GM23338 (cell line): ENCODE results near the gene VWA2. TPM values are rescaled to one million over a fixed set of nuclear protein-coding genes. Genes with fewer than 3 reads are reported as not detected.

Experiments used
- ATAC-seq: fragments of 200-7000 bp; cut with Tn5 transposase; 3 replicates; pipeline ENCODE4 v1.9.1; 2020
- DNase-seq: peaks from one replicate; pipeline ENCODE4 v3.0.0-alpha.2; 2015; ENCODE audit warnings: low spot score
- H2AFZ ChIP-seq: fragments of 200-600 bp; sonication (generic); 2 replicates; pipeline ENCODE4 v1.8.0; 2016; ENCODE audit warnings: antibody characterized with exemption, mild to moderate bottlenecking, moderate library complexity
- H3F3A ChIP-seq: fragments of 200-600 bp; sonication (generic); replicated peaks from 2 replicates; pipeline ENCODE4 v1.8.0; 2017; ENCODE audit warnings: antibody characterized with exemption, mixed run types, low read depth
- H3K27ac ChIP-seq: fragments of 200-600 bp; sonication (generic); 2 replicates; pipeline ENCODE4 v1.6.1; 2016; ENCODE audit warnings: low read depth
- H3K27me3 ChIP-seq: fragments of 200-600 bp; sonication (generic); 2 replicates; pipeline ENCODE4 v1.8.0; 2016; ENCODE audit warnings: mild to moderate bottlenecking, mixed run types, moderate library complexity; ENCODE audit not compliant: insufficient read depth
- H3K36me3 ChIP-seq: fragments of 200-600 bp; sonication (generic); 2 replicates; pipeline ENCODE4 v1.8.0; 2016; ENCODE audit warnings: mild to moderate bottlenecking; ENCODE audit not compliant: insufficient read depth
- H3K4me1 ChIP-seq: fragments of 200-600 bp; sonication (generic); 2 replicates; pipeline ENCODE4 v1.8.0; 2016; ENCODE audit warnings: mild to moderate bottlenecking, moderate library complexity; ENCODE audit not compliant: insufficient read depth
- H3K4me2 ChIP-seq: fragments of 200-600 bp; sonication (generic); 2 replicates; pipeline ENCODE4 v1.7.1; 2017; ENCODE audit warnings: mixed run types
- H3K4me3 ChIP-seq: fragments of 200-600 bp; sonication (generic); 2 replicates; pipeline ENCODE4 v1.6.1; 2016; ENCODE audit warnings: mixed run types
- H3K79me2 ChIP-seq: fragments of 200-600 bp; sonication (generic); replicated peaks from 2 replicates; pipeline ENCODE4 v1.8.0; 2017; ENCODE audit warnings: mild to moderate bottlenecking; ENCODE audit not compliant: insufficient read depth
- H3K9me2 ChIP-seq: fragments of 200-600 bp; sonication (generic); 2 replicates; pipeline ENCODE4 v1.8.0; 2017; ENCODE audit not compliant: insufficient read depth
- H4K20me1 ChIP-seq: fragments of 200-600 bp; sonication (generic); replicated peaks from 2 replicates; pipeline ENCODE4 v1.8.0; 2017; ENCODE audit warnings: mild to moderate bottlenecking; ENCODE audit not compliant: insufficient read depth
- H3K27ac Mint-ChIP-seq: 2 replicates; pipeline ENCODE4 v1.8.0; 2020; ENCODE audit warnings: inconsistent platforms, mild to moderate bottlenecking, moderate library complexity, mixed read lengths
- H3K27me3 Mint-ChIP-seq: 3 replicates; pipeline ENCODE4 v1.8.0; 2022; ENCODE audit warnings: low read depth, mild to moderate bottlenecking, moderate library complexity, mixed read lengths, inconsistent platforms; ENCODE audit not compliant: insufficient read depth, poor library complexity
- H3K36me3 Mint-ChIP-seq: 3 replicates; pipeline ENCODE4 v1.8.0; 2021; ENCODE audit warnings: low read depth, mild to moderate bottlenecking, inconsistent platforms, moderate library complexity, mixed read lengths
- H3K4me1 Mint-ChIP-seq: 3 replicates; pipeline ENCODE4 v1.8.0; 2020; ENCODE audit warnings: mild to moderate bottlenecking, inconsistent platforms, mixed read lengths
- H3K4me3 Mint-ChIP-seq: 3 replicates; pipeline ENCODE4 v1.8.0; 2021; ENCODE audit warnings: moderate library complexity, mild to moderate bottlenecking, inconsistent platforms, mixed read lengths
- H3K9me3 Mint-ChIP-seq: 3 replicates; pipeline ENCODE4 v1.8.0; 2020; ENCODE audit warnings: moderate library complexity, mild to moderate bottlenecking, inconsistent platforms, mixed read lengths
- CREB1 ChIP-seq: fragments of 250-450 bp; sonication (Bioruptor Pico); IDR thresholded peaks from 2 replicates; pipeline ENCODE4 v1.5.0; 2020; ENCODE audit warnings: low read depth, mild to moderate bottlenecking, moderate library complexity
- CTCF ChIP-seq, 2 experiments: fragments of 200-600 bp in 1 of 2; sonication (generic) in 1 of 2; conservative IDR thresholded peaks; 2 replicates each; pipeline versions ENCODE4 v1.5.1 to v1.6.1; 2016 to 2017; ENCODE audit warnings: antibody characterized with exemption in 2 of 2, low read depth in 2 of 2, mild to moderate bottlenecking in 2 of 2, moderate library complexity in 1 of 2
- EZH2 ChIP-seq: fragments of 200-600 bp; sonication (generic); IDR thresholded peaks from one replicate; pipeline ENCODE4 v1.8.0; 2017; ENCODE audit warnings: antibody characterized with exemption, mild to moderate bottlenecking, low read depth; ENCODE audit not compliant: unreplicated experiment
- EZH2phosphoT487 ChIP-seq: fragments of 200-600 bp; sonication (generic); IDR thresholded peaks from one replicate; pipeline ENCODE4 v1.8.1; 2018; ENCODE audit warnings: antibody characterized with exemption; ENCODE audit not compliant: unreplicated experiment
- JUNB ChIP-seq: IDR thresholded peaks from one replicate; pipeline ENCODE4 v1.6.1; 2016; ENCODE audit warnings: antibody characterized with exemption; ENCODE audit not compliant: unreplicated experiment
- NANOG ChIP-seq: IDR thresholded peaks from 2 replicates; pipeline ENCODE4 v1.6.1; 2016; ENCODE audit warnings: antibody characterized with exemption, borderline replicate concordance
- POLR2AphosphoS5 ChIP-seq: IDR thresholded peaks from 2 replicates; pipeline ENCODE4 v1.6.1; 2016; ENCODE audit warnings: antibody characterized with exemption, low read depth
- REST ChIP-seq: IDR thresholded peaks from one replicate; pipeline ENCODE4 v1.6.1; 2018; ENCODE audit warnings: antibody characterized with exemption; ENCODE audit not compliant: unreplicated experiment
- STAT1 ChIP-seq: IDR thresholded peaks from one replicate; pipeline ENCODE4 v1.6.1; 2016; ENCODE audit warnings: antibody characterized with exemption; ENCODE audit not compliant: unreplicated experiment
- ZNF114 ChIP-seq: fragments of 250-450 bp; sonication (Bioruptor Pico); IDR thresholded peaks from 2 replicates; pipeline ENCODE4 v1.5.0; 2020; ENCODE audit warnings: mild to moderate bottlenecking, moderate library complexity
- ZNF331 ChIP-seq: fragments of 250-450 bp; sonication (Bioruptor Pico); IDR thresholded peaks from 2 replicates; pipeline ENCODE4 v1.5.0; 2020; ENCODE audit warnings: low read depth, mild to moderate bottlenecking, moderate library complexity
- polyA plus RNA-seq: library from polyadenylated mRNA; unstranded; fragments of >200 nt; fragmentation: Nextera tagmentation; extraction: Ambion mirVana; gene quantifications from 2 replicates; pipeline ENCODE4 v1.2.1, GENCODE V29; 2016
- total RNA-seq: library from RNA; depleted of rRNA; stranded (reverse); fragments of >200 nt; shearing (Covaris generic); gene quantifications from 2 replicates; pipeline ENCODE4 v1.2.3, GENCODE V29; 2014
- TF ChIP-seq, protein P1 (sequence below): IDR thresholded peaks from 2 replicates; pipeline ENCODE4 v1.6.1; 2016; ENCODE audit warnings: antibody characterized with exemption
- TF ChIP-seq, protein P2 (sequence below): fragments of 250-450 bp; sonication (Bioruptor Pico); IDR thresholded peaks from 2 replicates; pipeline ENCODE4 v1.5.0; 2020; ENCODE audit warnings: mild to moderate bottlenecking, moderate library complexity

The VWA2 gene
- total and polyA plus RNA-seq, 2 experiments from 2014 or later = 0.48 to 3.7 TPM

DNA sequence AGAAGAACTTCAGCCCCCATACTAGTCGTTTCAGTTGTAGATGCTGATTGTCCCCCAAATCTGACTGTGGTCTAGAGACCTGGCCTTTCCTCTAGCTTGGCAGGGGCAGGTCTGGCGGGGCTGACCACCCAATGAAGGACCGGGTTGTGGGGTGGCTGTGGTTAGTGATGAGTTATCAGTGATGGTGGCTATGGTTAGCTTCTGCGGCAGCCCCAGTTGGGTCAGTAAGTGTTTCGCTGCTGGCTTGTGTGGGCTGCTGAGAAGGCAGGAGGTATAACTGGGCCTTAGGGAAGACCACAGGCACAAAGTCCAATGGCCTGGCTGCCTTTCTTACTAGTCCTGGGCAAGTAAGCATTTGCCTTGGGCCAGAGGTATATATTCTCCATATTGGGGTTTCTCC is 21.3 kb downstream of the VWA2 start:
- H3K4me2 ChIP-seq = no peak overlapping the region
- H3K4me1 Mint-ChIP-seq = peaks cover 3% of the 10 kb centered on the region
- H3K9me3 Mint-ChIP-seq = no peaks in the 10 kb centered on the region
- no peaks in the 10 kb centered on the region for H3K79me2 ChIP-seq
- no peaks in the 10 kb centered on the region for H3K36me3 ChIP-seq
- peaks cover 1% of the 10 kb centered on the region for H3K27me3 Mint-ChIP-seq
- H3K4me3 ChIP-seq = no peak overlapping the region
- peaks cover 6% of the 10 kb centered on the region; the same call in 1 of the 2 replicates for H3K4me1 ChIP-seq
- H4K20me1 ChIP-seq = no peaks in the 10 kb centered on the region
- DNase-seq (no peak), ATAC-seq (no peak)
- H3K27ac Mint-ChIP-seq = no peak overlapping the region
- H3K36me3 Mint-ChIP-seq = no peaks in the 10 kb centered on the region
- TF ChIP-seq CTCF (conservative IDR thresholded peaks at IDR 0.05; ENCODE audit: low read depth in 2 of 2) = no peak
- no peak for TF ChIP-seq POLR2AphosphoS5
- TF ChIP-seq, protein P1, sequence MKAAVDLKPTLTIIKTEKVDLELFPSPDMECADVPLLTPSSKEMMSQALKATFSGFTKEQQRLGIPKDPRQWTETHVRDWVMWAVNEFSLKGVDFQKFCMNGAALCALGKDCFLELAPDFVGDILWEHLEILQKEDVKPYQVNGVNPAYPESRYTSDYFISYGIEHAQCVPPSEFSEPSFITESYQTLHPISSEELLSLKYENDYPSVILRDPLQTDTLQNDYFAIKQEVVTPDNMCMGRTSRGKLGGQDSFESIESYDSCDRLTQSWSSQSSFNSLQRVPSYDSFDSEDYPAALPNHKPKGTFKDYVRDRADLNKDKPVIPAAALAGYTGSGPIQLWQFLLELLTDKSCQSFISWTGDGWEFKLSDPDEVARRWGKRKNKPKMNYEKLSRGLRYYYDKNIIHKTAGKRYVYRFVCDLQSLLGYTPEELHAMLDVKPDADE = no peak
- no peak for TF ChIP-seq JUNB
- TF ChIP-seq, protein P2, sequence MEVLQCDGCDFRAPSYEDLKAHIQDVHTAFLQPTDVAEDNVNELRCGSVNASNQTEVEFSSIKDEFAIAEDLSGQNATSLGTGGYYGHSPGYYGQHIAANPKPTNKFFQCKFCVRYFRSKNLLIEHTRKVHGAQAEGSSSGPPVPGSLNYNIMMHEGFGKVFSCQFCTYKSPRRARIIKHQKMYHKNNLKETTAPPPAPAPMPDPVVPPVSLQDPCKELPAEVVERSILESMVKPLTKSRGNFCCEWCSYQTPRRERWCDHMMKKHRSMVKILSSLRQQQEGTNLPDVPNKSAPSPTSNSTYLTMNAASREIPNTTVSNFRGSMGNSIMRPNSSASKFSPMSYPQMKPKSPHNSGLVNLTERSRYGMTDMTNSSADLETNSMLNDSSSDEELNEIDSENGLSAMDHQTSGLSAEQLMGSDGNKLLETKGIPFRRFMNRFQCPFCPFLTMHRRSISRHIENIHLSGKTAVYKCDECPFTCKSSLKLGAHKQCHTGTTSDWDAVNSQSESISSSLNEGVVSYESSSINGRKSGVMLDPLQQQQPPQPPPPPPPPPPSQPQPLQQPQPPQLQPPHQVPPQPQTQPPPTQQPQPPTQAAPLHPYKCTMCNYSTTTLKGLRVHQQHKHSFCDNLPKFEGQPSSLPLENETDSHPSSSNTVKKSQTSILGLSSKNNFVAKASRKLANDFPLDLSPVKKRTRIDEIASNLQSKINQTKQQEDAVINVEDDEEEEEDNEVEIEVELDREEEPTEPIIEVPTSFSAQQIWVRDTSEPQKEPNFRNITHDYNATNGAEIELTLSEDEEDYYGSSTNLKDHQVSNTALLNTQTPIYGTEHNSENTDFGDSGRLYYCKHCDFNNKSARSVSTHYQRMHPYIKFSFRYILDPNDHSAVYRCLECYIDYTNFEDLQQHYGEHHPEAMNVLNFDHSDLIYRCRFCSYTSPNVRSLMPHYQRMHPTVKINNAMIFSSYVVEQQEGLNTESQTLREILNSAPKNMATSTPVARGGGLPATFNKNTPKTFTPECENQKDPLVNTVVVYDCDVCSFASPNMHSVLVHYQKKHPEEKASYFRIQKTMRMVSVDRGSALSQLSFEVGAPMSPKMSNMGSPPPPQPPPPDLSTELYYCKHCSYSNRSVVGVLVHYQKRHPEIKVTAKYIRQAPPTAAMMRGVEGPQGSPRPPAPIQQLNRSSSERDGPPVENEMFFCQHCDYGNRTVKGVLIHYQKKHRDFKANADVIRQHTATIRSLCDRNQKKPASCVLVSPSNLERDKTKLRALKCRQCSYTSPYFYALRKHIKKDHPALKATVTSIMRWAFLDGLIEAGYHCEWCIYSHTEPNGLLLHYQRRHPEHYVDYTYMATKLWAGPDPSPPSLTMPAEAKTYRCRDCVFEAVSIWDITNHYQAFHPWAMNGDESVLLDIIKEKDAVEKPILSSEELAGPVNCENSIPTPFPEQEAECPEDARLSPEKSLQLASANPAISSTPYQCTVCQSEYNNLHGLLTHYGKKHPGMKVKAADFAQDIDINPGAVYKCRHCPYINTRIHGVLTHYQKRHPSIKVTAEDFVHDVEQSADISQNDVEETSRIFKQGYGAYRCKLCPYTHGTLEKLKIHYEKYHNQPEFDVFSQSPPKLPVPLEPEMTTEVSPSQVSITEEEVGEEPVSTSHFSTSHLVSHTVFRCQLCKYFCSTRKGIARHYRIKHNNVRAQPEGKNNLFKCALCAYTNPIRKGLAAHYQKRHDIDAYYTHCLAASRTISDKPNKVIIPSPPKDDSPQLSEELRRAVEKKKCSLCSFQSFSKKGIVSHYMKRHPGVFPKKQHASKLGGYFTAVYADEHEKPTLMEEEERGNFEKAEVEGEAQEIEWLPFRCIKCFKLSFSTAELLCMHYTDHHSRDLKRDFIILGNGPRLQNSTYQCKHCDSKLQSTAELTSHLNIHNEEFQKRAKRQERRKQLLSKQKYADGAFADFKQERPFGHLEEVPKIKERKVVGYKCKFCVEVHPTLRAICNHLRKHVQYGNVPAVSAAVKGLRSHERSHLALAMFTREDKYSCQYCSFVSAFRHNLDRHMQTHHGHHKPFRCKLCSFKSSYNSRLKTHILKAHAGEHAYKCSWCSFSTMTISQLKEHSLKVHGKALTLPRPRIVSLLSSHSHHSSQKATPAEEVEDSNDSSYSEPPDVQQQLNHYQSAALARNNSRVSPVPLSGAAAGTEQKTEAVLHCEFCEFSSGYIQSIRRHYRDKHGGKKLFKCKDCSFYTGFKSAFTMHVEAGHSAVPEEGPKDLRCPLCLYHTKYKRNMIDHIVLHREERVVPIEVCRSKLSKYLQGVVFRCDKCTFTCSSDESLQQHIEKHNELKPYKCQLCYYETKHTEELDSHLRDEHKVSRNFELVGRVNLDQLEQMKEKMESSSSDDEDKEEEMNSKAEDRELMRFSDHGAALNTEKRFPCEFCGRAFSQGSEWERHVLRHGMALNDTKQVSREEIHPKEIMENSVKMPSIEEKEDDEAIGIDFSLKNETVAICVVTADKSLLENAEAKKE = no peak
- TF ChIP-seq ZNF331 = no peak
- TF ChIP-seq REST = no peak
- TF ChIP-seq EZH2 = no peak
- TF ChIP-seq CREB1 = no peak
- TF ChIP-seq ZNF114 = no peak
- no peak for TF ChIP-seq NANOG
- no peak for TF ChIP-seq STAT1
- TF ChIP-seq EZH2phosphoT487 = no peak
- no peaks in the 10 kb centered on the region for H3K9me2 ChIP-seq
- no peak overlapping the region for H3K4me3 Mint-ChIP-seq
- H3K27ac ChIP-seq = no peak overlapping the region
- no peaks in the 10 kb centered on the region for H3K27me3 ChIP-seq
- H3F3A ChIP-seq = no peaks in the 10 kb centered on the region
- no peak overlapping the region for H2AFZ ChIP-seq
